H1 (cell line): ENCODE data around the gene NPIPB6. TPM values are rescaled to one million over a fixed set of nuclear protein-coding genes. Genes with fewer than 3 reads are reported as not detected.
"Not testable (repeated sequence)": the region's sequence is repeated elsewhere in the genome, so short reads cannot be mapped to it uniquely, and the experiment has no call there.

Source experiments
- CTCF ChIA-PET: fragments of 300-600 bp; sonication (Branson Sonifier 250); formaldehyde crosslinking; loops from one replicate; lab custom pipeline; 2021; ENCODE audit not compliant: partially characterized antibody; lab: Charles Lee
- POLR2A ChIA-PET: fragments of 300-600 bp; sonication (Branson Sonifier 250); formaldehyde crosslinking; loops from one replicate; lab custom pipeline; 2021; ENCODE audit warnings: inconsistent platforms; ENCODE audit not compliant: partially characterized antibody; lab: Charles Lee
- DNase-seq, 2 experiments: peaks; one replicate each; pipeline versions ENCODE4 v3.0.0 to v3.0.0-alpha.2; 2010 to 2022; ENCODE audit warnings: low spot score in 2 of 2, low read depth in 1 of 2, mixed read lengths in 1 of 2
- FAIRE-seq: peaks from 2 replicates; lab custom pipeline; 2011; peaks lifted over from hg19 to GRCh38; lab: Jason Lieb, UNC
- H2AFZ ChIP-seq: 2 replicates; pipeline ENCODE4 v1.8.1; 2012; ENCODE audit warnings: low read length, inconsistent platforms
- H2AK5ac ChIP-seq: 2 replicates; pipeline ENCODE4 v1.6.1; 2013; ENCODE audit warnings: low read depth, low read length
- H2BK120ac ChIP-seq: replicated peaks from 2 replicates; pipeline ENCODE3; 2013; ENCODE audit warnings: low read depth, low read length, inconsistent platforms
- H2BK12ac ChIP-seq: 2 replicates; pipeline ENCODE4 v1.6.1; 2013; ENCODE audit warnings: low read depth, low read length
- H2BK15ac ChIP-seq: 2 replicates; pipeline ENCODE4 v1.6.1; 2013; ENCODE audit warnings: low read length
- H2BK20ac ChIP-seq: 2 replicates; pipeline ENCODE4 v1.6.1; 2013; ENCODE audit warnings: low read length
- H2BK5ac ChIP-seq: 2 replicates; pipeline ENCODE4 v1.6.1; 2013; ENCODE audit warnings: low read depth, low read length
- H3K14ac ChIP-seq: 2 replicates; pipeline ENCODE4 v1.6.1; 2013; ENCODE audit warnings: inconsistent platforms; ENCODE audit not compliant: insufficient read length
- H3K18ac ChIP-seq: 2 replicates; pipeline ENCODE4 v1.6.1; 2013; ENCODE audit warnings: low read length; ENCODE audit errors: extremely low read depth
- H3K23ac ChIP-seq: 2 replicates; pipeline ENCODE4 v1.6.1; 2013; ENCODE audit warnings: inconsistent platforms; ENCODE audit not compliant: insufficient read length
- H3K23me2 ChIP-seq: 2 replicates; pipeline ENCODE4 v1.6.1; 2013; ENCODE audit warnings: low read depth, low read length
- H3K27ac ChIP-seq: 2 replicates; pipeline ENCODE4 v1.6.1; 2011; ENCODE audit warnings: low read depth, low read length, inconsistent platforms
- H3K27me3 ChIP-seq, 4 experiments: replicated peaks in 1 of 4; 1 replicate in 1 of 4; 2 replicates in 3 of 4; pipeline versions ENCODE4 v1.6.1 to v1.8.1; 2011 to 2013; ENCODE audit warnings: low read length in 3 of 4, mild to moderate bottlenecking in 3 of 4, inconsistent platforms in 2 of 4, mixed read lengths in 2 of 4, moderate library complexity in 1 of 4; ENCODE audit not compliant: control insufficient read depth in 3 of 4, insufficient read depth in 3 of 4; ENCODE audit errors: extremely low read depth in 1 of 4
- H3K36me3 ChIP-seq, 4 experiments: 2 replicates each; pipeline versions ENCODE4 v1.6.1 to v1.8.1; 2011 to 2013; ENCODE audit warnings: mild to moderate bottlenecking in 4 of 4, low read length in 3 of 4, moderate library complexity in 2 of 4, control low read depth in 1 of 4, inconsistent platforms in 1 of 4; ENCODE audit not compliant: insufficient read depth in 4 of 4, control insufficient read depth in 2 of 4
- H3K4ac ChIP-seq: replicated peaks from 2 replicates; pipeline ENCODE3; 2013; ENCODE audit warnings: low read length, low read depth, mixed read lengths, inconsistent platforms; ENCODE audit not compliant: insufficient read length
- H3K4me1 ChIP-seq, 4 experiments: replicated peaks in 1 of 4; 1 replicate in 1 of 4; 2 replicates in 3 of 4; pipeline versions ENCODE4 v1.6.1 to v1.8.1; 2011 to 2013; ENCODE audit warnings: low read length in 3 of 4, inconsistent platforms in 2 of 4, mixed read lengths in 1 of 4; ENCODE audit not compliant: insufficient read depth in 4 of 4, control insufficient read depth in 3 of 4
- H3K4me2 ChIP-seq, 2 experiments: 2 replicates each; pipeline versions ENCODE4 v1.6.1 to v1.8.1; 2011 to 2013; ENCODE audit warnings: low read depth in 2 of 2, low read length in 2 of 2, control low read depth in 1 of 2, inconsistent platforms in 1 of 2, mild to moderate bottlenecking in 1 of 2; ENCODE audit not compliant: insufficient read depth in 1 of 2
- H3K4me3 ChIP-seq, 4 experiments: fragments of 200-600, 300-600 bp in 1 of 4; sonication (generic), shearing (Covaris generic), sonication (Bioruptor Twin) in 1 of 4; 2 replicates each; pipeline versions ENCODE4 v1.5.1 to v1.8.1; 2011 to 2016; ENCODE audit warnings: low read length in 4 of 4, low read depth in 3 of 4, control low read depth in 2 of 4, inconsistent platforms in 2 of 4, mild to moderate bottlenecking in 2 of 4, mixed read lengths in 1 of 4, moderate library complexity in 1 of 4; ENCODE audit not compliant: insufficient read depth in 2 of 4; ENCODE audit errors: extremely low read depth in 1 of 4
- H3K56ac ChIP-seq: replicated peaks from 2 replicates; pipeline ENCODE3; 2013; ENCODE audit warnings: low read depth, mild to moderate bottlenecking, mixed read lengths, low read length, inconsistent platforms; ENCODE audit not compliant: insufficient read length
- H3K79me1 ChIP-seq: 2 replicates; pipeline ENCODE4 v1.6.1; 2013; ENCODE audit warnings: low read depth, low read length, control low read depth
- H3K79me2 ChIP-seq, 2 experiments: 2 replicates each; pipeline versions ENCODE4 v1.6.1 to v1.8.1; 2012 to 2013; ENCODE audit warnings: low read length in 2 of 2, mild to moderate bottlenecking in 2 of 2, inconsistent platforms in 1 of 2; ENCODE audit not compliant: insufficient read depth in 2 of 2, control insufficient read depth in 1 of 2
- H3K9ac ChIP-seq, 4 experiments: replicated peaks in 1 of 4; 1 replicate in 1 of 4; 2 replicates in 3 of 4; pipeline versions ENCODE4 v1.6.1 to v1.8.1; 2011 to 2013; ENCODE audit warnings: low read depth in 3 of 4, low read length in 3 of 4, control low read depth in 2 of 4, mild to moderate bottlenecking in 2 of 4, moderate library complexity in 2 of 4, inconsistent platforms in 1 of 4; ENCODE audit errors: extremely low read depth in 1 of 4
- H3K9me3 ChIP-seq, 2 experiments: 2 replicates each; pipeline versions ENCODE4 v1.6.1 to v1.8.1; 2012 to 2013; ENCODE audit warnings: mild to moderate bottlenecking in 2 of 2, moderate library complexity in 2 of 2, control low read depth in 1 of 2, inconsistent platforms in 1 of 2, low read depth in 1 of 2, low read length in 1 of 2, mixed read lengths in 1 of 2; ENCODE audit not compliant: insufficient read depth in 2 of 2
- H4K20me1 ChIP-seq, 2 experiments: replicated peaks in 1 of 2; 2 replicates each; pipeline versions ENCODE3 to v1.8.1; 2011 to 2013; ENCODE audit warnings: inconsistent platforms in 2 of 2, low read length in 2 of 2, mild to moderate bottlenecking in 1 of 2; ENCODE audit not compliant: insufficient read depth in 2 of 2, control insufficient read depth in 1 of 2
- H4K5ac ChIP-seq: 2 replicates; pipeline ENCODE4 v1.6.1; 2013; ENCODE audit warnings: low read length, low read depth, mixed read lengths, inconsistent platforms; ENCODE audit not compliant: insufficient read length
- H4K8ac ChIP-seq: 2 replicates; pipeline ENCODE4 v1.8.0; 2013; ENCODE audit warnings: mild to moderate bottlenecking, moderate library complexity, low read length, inconsistent platforms; ENCODE audit not compliant: insufficient read depth; ENCODE audit errors: extremely low read depth
- H4K91ac ChIP-seq: replicated peaks from 2 replicates; pipeline ENCODE3; 2013; ENCODE audit warnings: low read length, mixed read lengths, inconsistent platforms; ENCODE audit not compliant: insufficient read length
- WGBS, 2 experiments: shearing (Covaris generic) in 1 of 2; methylation state at CpG; one replicate each; pipeline versions ENCODE4 v1.1.6 to v1.1.7; 2013 to 2015; ENCODE audit warnings: low lambda C conversion rate in 2 of 2, mixed read lengths in 2 of 2, inconsistent platforms in 1 of 2, low coverage in 1 of 2, missing lambda C conversion rate in 1 of 2; ENCODE audit not compliant: insufficient replicate concordance in 2 of 2, insufficient coverage in 1 of 2, insufficient read length in 1 of 2; ENCODE audit errors: extremely low coverage in 1 of 2, missing lambda C conversion rate in 1 of 2; 5-methylcytosine and 5-hydroxymethylcytosine counted together
- polyA plus RNA-seq, 7 experiments: library from polyadenylated mRNA; depleted of rRNA in 3 of 7; stranded (reverse) in 5 of 7; unstranded in 2 of 7; fragments of >200 nt in 5 of 7; fragments of 200-250 nt in 2 of 7; gene quantifications; 1 replicate in 5 of 7; 2 replicates in 1 of 7; 4 replicates in 1 of 7; pipeline versions ENCODE4 v1.2.1 to v1.2.3, GENCODE V29; 2011 to 2013; ENCODE audit warnings: missing spikeins in 2 of 7, mixed read lengths in 2 of 7
- total RNA-seq: library from RNA; stranded (reverse); fragmentation: NEBNext Ultra II Directional; extraction: Animal tissue kit (Norgen Biotek cat#: 25700); gene quantifications from 2 replicates; pipeline ENCODE4 v1.2.1, GENCODE V29; 2021

Gene NPIPB6
- total and polyA plus RNA-seq, 2 of the 8 experiments (the other 6 are each of a cell fraction or from before 2014, with no cell fraction given) = 0.83 to 1.9 TPM

DNA sequence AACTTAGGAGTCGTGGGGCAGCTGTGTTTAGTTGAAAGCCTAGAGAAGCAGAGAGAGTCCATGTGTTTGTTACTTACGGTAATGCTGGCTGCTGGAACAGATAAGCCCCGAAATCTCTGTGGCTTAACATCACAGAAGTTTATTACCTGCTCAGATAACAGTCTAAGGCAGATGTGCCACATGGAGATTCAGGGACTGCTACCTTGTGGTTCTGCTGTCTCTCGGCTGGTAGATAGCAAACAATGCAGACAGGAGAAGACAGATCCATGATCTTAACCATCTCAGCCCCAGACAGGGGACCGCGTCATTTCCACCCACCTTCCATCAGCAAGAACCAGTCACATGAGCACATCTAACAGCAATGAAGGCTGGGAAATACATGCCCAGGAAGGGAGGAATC lies 30.7 kb downstream of the NPIPB6 start:
- H4K5ac ChIP-seq, H3K79me1 ChIP-seq, H4K91ac ChIP-seq, H3K18ac ChIP-seq, H3K27me3 ChIP-seq, H3K79me2 ChIP-seq, H3K4ac ChIP-seq, H2BK15ac ChIP-seq, H3K9ac ChIP-seq, DNase-seq, H4K8ac ChIP-seq, H3K23ac ChIP-seq, H3K9me3 ChIP-seq, H2BK120ac ChIP-seq, H2BK20ac ChIP-seq, CTCF ChIA-PET, H3K36me3 ChIP-seq, H3K4me2 ChIP-seq, H2BK5ac ChIP-seq, H3K4me3 ChIP-seq, FAIRE-seq, H3K27ac ChIP-seq, H3K4me1 ChIP-seq, H3K23me2 ChIP-seq, H2BK12ac ChIP-seq, H2AK5ac ChIP-seq, POLR2A ChIA-PET, H2AFZ ChIP-seq, H4K20me1 ChIP-seq, H3K56ac ChIP-seq, H3K14ac ChIP-seq: not testable (repeated sequence)
- WGBS, 2 experiments = 80% methylated on average over 3 of the region's 6 CpGs; no CpG with 5 or more reads in 1 of the 2 experiments

DNA sequence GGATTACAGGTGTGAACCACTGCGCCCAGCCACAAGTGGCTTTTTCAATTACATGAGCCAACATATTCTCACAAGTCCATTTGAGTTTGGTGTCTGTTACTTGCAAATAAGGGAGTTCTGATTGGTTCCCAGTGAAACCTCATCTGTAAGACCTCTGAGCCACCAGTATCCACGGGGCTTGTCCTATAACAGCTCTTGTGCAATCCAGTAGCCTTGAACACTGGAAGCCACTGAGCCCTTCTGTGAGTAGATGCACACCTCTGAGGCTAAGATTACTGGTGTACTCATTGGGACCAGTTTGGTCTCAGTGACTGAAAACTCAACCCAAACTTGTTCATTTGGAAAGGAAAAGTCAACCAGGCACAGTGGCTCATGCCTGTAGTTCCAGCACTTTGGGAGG lies 32.3 kb downstream of the NPIPB6 start:
- H3K56ac ChIP-seq, H3K18ac ChIP-seq, POLR2A ChIA-PET, H2BK5ac ChIP-seq, FAIRE-seq, H4K91ac ChIP-seq, H2AK5ac ChIP-seq, H3K27me3 ChIP-seq, H3K27ac ChIP-seq, H3K14ac ChIP-seq, H2AFZ ChIP-seq, H3K23me2 ChIP-seq, H4K20me1 ChIP-seq, H2BK12ac ChIP-seq, H2BK120ac ChIP-seq, H2BK20ac ChIP-seq, H3K79me1 ChIP-seq, H3K4ac ChIP-seq, H3K79me2 ChIP-seq, H4K5ac ChIP-seq, H3K4me2 ChIP-seq, H3K36me3 ChIP-seq, H3K23ac ChIP-seq, H4K8ac ChIP-seq, H3K4me3 ChIP-seq, H3K4me1 ChIP-seq, H3K9ac ChIP-seq, H3K9me3 ChIP-seq, H2BK15ac ChIP-seq: not testable (repeated sequence)
- CTCF ChIA-PET = interaction anchor here (0.9 kb wide), 2 partner anchors 9 to 14 kb away, joined by 3 to 6 read pairs; no protein-coding TSS in a partner anchor
- WGBS, 2 experiments = 91% methylated on average over 2 of the region's 2 CpGs; no CpG with 5 or more reads in 1 of the 2 experiments
- peak in 1 of 2 experiments; percentile 34 for DNase-seq
